SK-N-SH treated with all-trans-retinoic acid at 6 μM for 48 hours (cell line): Measurements from ENCODE around the gene LTBP1.

ENCODE experiments used
- ATAC-seq: fragments of 200-7000 bp; cut with Tn5 transposase; 3 replicates; pipeline ENCODE4 v1.9.1; 2020; ENCODE audit warnings: mild to moderate bottlenecking, moderate library complexity
- CREB5 ChIP-seq: fragments of 250-450 bp; sonication (Bioruptor Pico); IDR thresholded peaks from 2 replicates; pipeline ENCODE4 v1.5.1; 2020; ENCODE audit warnings: low read depth, mild to moderate bottlenecking, moderate library complexity
- CSDC2 ChIP-seq: fragments of 250-450 bp; sonication (Bioruptor Pico); IDR thresholded peaks from 2 replicates; pipeline ENCODE4 v1.5.0; 2020; ENCODE audit warnings: mild to moderate bottlenecking, moderate library complexity
- CSRNP3 ChIP-seq: fragments of 250-450 bp; sonication (Bioruptor Pico); IDR thresholded peaks from 2 replicates; pipeline ENCODE4 v1.5.1; 2021; ENCODE audit warnings: mild to moderate bottlenecking, moderate library complexity
- ESRRG ChIP-seq: fragments of 250-450 bp; sonication (Bioruptor Pico); IDR thresholded peaks from 2 replicates; pipeline ENCODE4 v1.6.1; 2021; ENCODE audit warnings: mild to moderate bottlenecking
- GLIS3 ChIP-seq: fragments of 250-450 bp; sonication (Bioruptor Pico); IDR thresholded peaks from 2 replicates; pipeline ENCODE4 v1.5.0; 2020; ENCODE audit warnings: mild to moderate bottlenecking, moderate library complexity
- ISL1 ChIP-seq: fragments of 250-450 bp; sonication (Bioruptor Pico); IDR thresholded peaks from 2 replicates; pipeline ENCODE4 v2.1.2; 2022; ENCODE audit warnings: mild to moderate bottlenecking, moderate library complexity
- OSR1 ChIP-seq: fragments of 250-450 bp; sonication (Bioruptor Pico); IDR thresholded peaks from 2 replicates; pipeline ENCODE4 v1.8.0; 2022; ENCODE audit warnings: moderate library complexity, mild to moderate bottlenecking, inconsistent platforms
- PATZ1 ChIP-seq: fragments of 250-450 bp; sonication (Bioruptor Pico); IDR thresholded peaks from 2 replicates; pipeline ENCODE4 v1.8.0; 2020; ENCODE audit warnings: mild to moderate bottlenecking, moderate library complexity, borderline replicate concordance
- SNAI2 ChIP-seq: fragments of 250-450 bp; sonication (Bioruptor Pico); IDR thresholded peaks from 2 replicates; pipeline ENCODE4 v1.5.0; 2020; ENCODE audit warnings: mild to moderate bottlenecking, moderate library complexity
- TOX ChIP-seq: fragments of 250-450 bp; sonication (Bioruptor Pico); IDR thresholded peaks from 2 replicates; pipeline ENCODE4 v1.8.0; 2021; ENCODE audit warnings: mild to moderate bottlenecking, moderate library complexity, borderline replicate concordance
- ZC3H10 ChIP-seq: fragments of 250-450 bp; sonication (Bioruptor Pico); IDR thresholded peaks from 2 replicates; pipeline ENCODE4 v1.5.1; 2021; ENCODE audit warnings: mild to moderate bottlenecking, moderate library complexity
- ZFP3 ChIP-seq: fragments of 250-450 bp; sonication (Bioruptor Pico); IDR thresholded peaks from 2 replicates; pipeline ENCODE4 v1.5.0; 2020; ENCODE audit warnings: mild to moderate bottlenecking, moderate library complexity
- ZFP30 ChIP-seq: fragments of 450-650 bp; formaldehyde crosslinking; IDR thresholded peaks from 2 replicates; pipeline ENCODE4 v1.5.0; 2022; ENCODE audit warnings: mild to moderate bottlenecking, moderate library complexity
- ZNF565 ChIP-seq: fragments of 450-650 bp; formaldehyde crosslinking; conservative IDR thresholded peaks from 2 replicates; pipeline ENCODE4 v1.5.0; 2020; ENCODE audit warnings: low read depth, mild to moderate bottlenecking, moderate library complexity
- ZNF70 ChIP-seq: fragments of 450-650 bp; formaldehyde crosslinking; IDR thresholded peaks from 2 replicates; pipeline ENCODE4 v1.5.0; 2020; ENCODE audit warnings: mild to moderate bottlenecking, moderate library complexity
- TF ChIP-seq, protein P1 (sequence below): fragments of 250-450 bp; sonication (Bioruptor Pico); IDR thresholded peaks from 2 replicates; pipeline ENCODE4 v1.5.0; 2020; ENCODE audit warnings: mild to moderate bottlenecking, moderate library complexity

The LTBP1 gene

DNA sequence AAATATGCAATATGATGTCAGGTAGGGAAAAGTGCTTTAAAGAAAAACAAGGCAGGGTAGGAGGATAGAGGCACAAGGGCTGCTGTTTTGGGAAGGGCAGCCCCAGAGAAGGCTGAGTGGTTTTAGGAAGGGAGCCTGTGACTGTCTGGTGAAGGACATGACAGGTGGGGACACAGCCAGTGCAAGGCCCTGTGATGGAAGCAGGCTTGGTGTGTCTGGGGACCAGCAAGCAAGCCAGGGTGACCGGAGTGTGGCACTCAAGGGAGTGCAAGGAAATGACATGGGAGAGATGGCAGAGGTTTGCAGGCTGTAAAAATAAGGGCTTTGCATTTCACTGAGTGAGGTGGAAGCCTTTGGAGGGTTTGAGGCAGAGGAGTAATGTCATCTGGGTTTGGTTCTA, 62.0 kb downstream of the LTBP1 start:
- TF ChIP-seq OSR1 (CRISPR knock-in tag) (no peak), ZNF565 (CRISPR knock-in tag) (no peak), ISL1 (no peak), ZFP3 (CRISPR knock-in tag) (no peak)

DNA sequence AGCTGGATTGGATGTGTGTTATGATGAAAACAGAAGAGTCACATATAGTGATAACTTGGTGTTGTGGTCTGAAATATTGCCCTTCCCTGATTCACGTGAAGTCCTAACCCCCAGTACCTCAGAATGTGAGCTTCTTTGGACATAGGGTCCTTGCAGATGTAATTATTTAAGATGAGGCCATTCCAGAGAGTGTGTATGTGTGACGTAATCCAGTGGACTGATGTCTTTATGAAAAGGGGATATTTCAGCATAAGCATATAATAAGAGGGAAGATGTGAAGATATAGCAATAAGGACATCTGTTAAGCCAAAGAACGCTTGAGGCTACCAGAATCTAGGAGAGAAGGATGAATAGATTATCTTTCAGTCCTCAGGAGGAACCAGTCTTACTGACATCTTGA, 62.5 kb downstream of the LTBP1 start:
- TF ChIP-seq ZC3H10 (CRISPR knock-in tag) = no peak
- no peak for ATAC-seq

More for the DNA sequence above, 62.0 kb downstream of the LTBP1 start:
- no peak for ATAC-seq

GRCh38 chr2:33011373-33011772, 64.6 kb downstream of the LTBP1 start:
- TF ChIP-seq ISL1 (peak; percentile 19; the same call in 1 of the 2 replicates), ZFP30 (CRISPR knock-in tag) (no peak)

GRCh38 chr2:33011941-33012340, 65.2 kb downstream of the LTBP1 start:
- TF ChIP-seq CREB5 = no peak
- no peak for TF ChIP-seq OSR1 (CRISPR knock-in tag)
- TF ChIP-seq, protein P1, sequence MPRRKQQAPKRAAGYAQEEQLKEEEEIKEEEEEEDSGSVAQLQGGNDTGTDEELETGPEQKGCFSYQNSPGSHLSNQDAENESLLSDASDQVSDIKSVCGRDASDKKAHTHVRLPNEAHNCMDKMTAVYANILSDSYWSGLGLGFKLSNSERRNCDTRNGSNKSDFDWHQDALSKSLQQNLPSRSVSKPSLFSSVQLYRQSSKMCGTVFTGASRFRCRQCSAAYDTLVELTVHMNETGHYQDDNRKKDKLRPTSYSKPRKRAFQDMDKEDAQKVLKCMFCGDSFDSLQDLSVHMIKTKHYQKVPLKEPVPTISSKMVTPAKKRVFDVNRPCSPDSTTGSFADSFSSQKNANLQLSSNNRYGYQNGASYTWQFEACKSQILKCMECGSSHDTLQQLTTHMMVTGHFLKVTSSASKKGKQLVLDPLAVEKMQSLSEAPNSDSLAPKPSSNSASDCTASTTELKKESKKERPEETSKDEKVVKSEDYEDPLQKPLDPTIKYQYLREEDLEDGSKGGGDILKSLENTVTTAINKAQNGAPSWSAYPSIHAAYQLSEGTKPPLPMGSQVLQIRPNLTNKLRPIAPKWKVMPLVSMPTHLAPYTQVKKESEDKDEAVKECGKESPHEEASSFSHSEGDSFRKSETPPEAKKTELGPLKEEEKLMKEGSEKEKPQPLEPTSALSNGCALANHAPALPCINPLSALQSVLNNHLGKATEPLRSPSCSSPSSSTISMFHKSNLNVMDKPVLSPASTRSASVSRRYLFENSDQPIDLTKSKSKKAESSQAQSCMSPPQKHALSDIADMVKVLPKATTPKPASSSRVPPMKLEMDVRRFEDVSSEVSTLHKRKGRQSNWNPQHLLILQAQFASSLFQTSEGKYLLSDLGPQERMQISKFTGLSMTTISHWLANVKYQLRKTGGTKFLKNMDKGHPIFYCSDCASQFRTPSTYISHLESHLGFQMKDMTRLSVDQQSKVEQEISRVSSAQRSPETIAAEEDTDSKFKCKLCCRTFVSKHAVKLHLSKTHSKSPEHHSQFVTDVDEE (CRISPR knock-in tag) = no peak
- ATAC-seq = no peak

More at GRCh38 chr2:33011373-33011772, 64.6 kb downstream of the LTBP1 start:
- no peak for ATAC-seq

DNA sequence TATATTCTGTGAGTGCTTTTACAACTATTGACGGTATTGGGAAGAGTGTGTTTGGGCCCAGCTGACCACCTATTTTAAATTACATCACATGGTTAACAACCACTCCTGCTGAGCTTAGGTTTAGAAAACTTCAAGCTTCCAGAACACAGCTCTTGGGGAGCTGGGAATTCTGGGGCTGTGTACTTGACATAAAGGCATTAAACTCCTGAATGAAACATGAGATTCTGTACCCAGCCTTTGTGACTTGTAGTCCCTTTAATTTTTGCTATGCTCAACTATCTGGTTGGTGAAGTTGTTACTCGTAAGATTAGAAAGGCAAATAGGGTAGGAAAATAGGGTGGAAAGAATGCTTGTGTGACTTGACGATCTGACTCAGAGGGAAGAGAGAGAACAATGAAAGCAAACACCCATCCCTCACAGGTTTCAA, 66.9 kb downstream of the LTBP1 start:
- ATAC-seq = peak; percentile 24
- TF ChIP-seq SNAI2 (CRISPR knock-in tag) (peak; percentile 60; the same call in 1 of the 2 replicates), ESRRG (CRISPR knock-in tag) (no peak), CSDC2 (peak; percentile 79; the same call in 1 of the 2 replicates)

DNA sequence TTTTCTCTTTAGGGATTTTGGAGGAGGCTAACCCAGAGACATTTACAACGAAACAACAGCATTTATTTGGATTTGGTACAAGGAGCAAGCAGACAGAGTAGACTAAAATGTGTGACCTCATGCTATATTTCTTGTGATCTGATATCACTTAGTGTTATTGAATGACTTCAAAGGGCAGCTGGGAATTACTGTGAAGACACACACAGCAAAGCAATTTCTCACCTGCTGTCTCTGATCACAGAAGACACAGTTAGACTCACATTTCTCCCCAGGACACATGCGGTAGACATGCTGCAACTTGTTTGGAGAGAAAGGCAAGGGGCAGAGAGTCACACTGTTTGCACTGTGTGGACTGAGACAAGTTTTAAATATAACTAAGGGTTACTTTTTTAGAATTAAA, 67.5 kb downstream of the LTBP1 start:
- ATAC-seq = peak; percentile 13; the same call in 2 of the 3 replicates
- TF ChIP-seq ZFP30 (CRISPR knock-in tag) = no peak
- TF ChIP-seq TOX (CRISPR knock-in tag) = no peak
- no peak for TF ChIP-seq ZNF565 (CRISPR knock-in tag)
- no peak for TF ChIP-seq SNAI2 (CRISPR knock-in tag)
- no peak for TF ChIP-seq CSDC2
- TF ChIP-seq ZC3H10 (CRISPR knock-in tag) = no peak
- no peak for TF ChIP-seq ESRRG (CRISPR knock-in tag)
- no peak for TF ChIP-seq ZFP3 (CRISPR knock-in tag)
- TF ChIP-seq CSRNP3 = no peak
- no peak for TF ChIP-seq ZNF70 (CRISPR knock-in tag)
- TF ChIP-seq OSR1 (CRISPR knock-in tag) = no peak
- TF ChIP-seq GLIS3 (CRISPR knock-in tag) = no peak
- no peak for TF ChIP-seq PATZ1 (CRISPR knock-in tag)
- no peak for TF ChIP-seq CREB5
